ENCODE measurements around the gene ARHGAP45.
A peak's percentile ranks its signal among the peaks of the same experiment; 100 is the strongest.

Gene ARHGAP45

GRCh38 chr19:1072371-1073015 is 5.5 kb downstream of the ARHGAP45 start:
- Histone ChIP-seq H3K9ac (ENCODE audit: low read length in 5 of 5) (no peak overlapping the region), H3K27ac (ENCODE audit: low read depth, low read length) (no peak overlapping the region), H3K4me1 (ENCODE audit: control insufficient read depth in 5 of 5, insufficient read depth in 5 of 5, low read length in 5 of 5) (peaks cover 0 to 67% (median 40%) of the 10 kb centered on the region in 5 donors), H3K36me3 (ENCODE audit: control insufficient read depth in 5 of 5, insufficient read depth in 5 of 5, low read length in 5 of 5) (peaks cover 0 to 16% (median 0%) of the 10 kb centered on the region in 5 donors), H3K9me3 (ENCODE audit: control insufficient read depth in 5 of 5, low read length in 5 of 5) (no peaks in the 10 kb centered on the region), H3K27me3 (ENCODE audit: control insufficient read depth in 5 of 5, insufficient read depth in 4 of 5, low read length in 5 of 5) (peaks cover 0 to 20% (median 6%) of the 10 kb centered on the region in 5 donors), H3K4me3 (ENCODE audit: low read depth in 1 of 5, low read length in 5 of 5) (no peak overlapping the region)

GRCh38 chr19:1073063-1073955 is 6.3 kb downstream of the ARHGAP45 start:
- H3K4me3 ChIP-seq (ENCODE audit: low read depth in 1 of 5, low read length in 5 of 5), result no peak overlapping the region
- H3K9me3 ChIP-seq (ENCODE audit: control insufficient read depth in 5 of 5, low read length in 5 of 5), result no peaks in the 10 kb centered on the region
- H3K36me3 ChIP-seq (ENCODE audit: control insufficient read depth in 5 of 5, insufficient read depth in 5 of 5, low read length in 5 of 5), result peaks cover 0 to 19% (median 0%) of the 10 kb centered on the region in 5 donors
- H3K9ac ChIP-seq (ENCODE audit: low read length in 5 of 5), result no peak overlapping the region
- H3K27ac ChIP-seq (ENCODE audit: low read depth, low read length), result no peak overlapping the region
- H3K4me1 ChIP-seq (ENCODE audit: control insufficient read depth in 5 of 5, insufficient read depth in 5 of 5, low read length in 5 of 5), result peaks cover 0 to 68% (median 42%) of the 10 kb centered on the region in 5 donors
- peaks cover 0 to 12% (median 6%) of the 10 kb centered on the region in 5 donors for H3K27me3 ChIP-seq (ENCODE audit: control insufficient read depth in 5 of 5, insufficient read depth in 4 of 5, low read length in 5 of 5)

- Histone ChIP-seq H3K4me3 (ENCODE audit: low read depth in 1 of 5, low read length in 5 of 5) (peak overlapping the region in 1 of 5 donors; percentile 22), H3K36me3 (ENCODE audit: control insufficient read depth in 5 of 5, insufficient read depth in 5 of 5, low read length in 5 of 5) (peaks cover 0 to 19% (median 0%) of the 10 kb centered on the region in 5 donors), H3K27me3 (ENCODE audit: control insufficient read depth in 5 of 5, insufficient read depth in 4 of 5, low read length in 5 of 5) (peaks cover 0 to 6% (median 6%) of the 10 kb centered on the region in 5 donors), H3K9me3 (ENCODE audit: control insufficient read depth in 5 of 5, low read length in 5 of 5) (no peaks in the 10 kb centered on the region), H3K4me1 (ENCODE audit: control insufficient read depth in 5 of 5, insufficient read depth in 5 of 5, low read length in 5 of 5) (peaks cover 0 to 60% (median 37%) of the 10 kb centered on the region in 5 donors), H3K9ac (ENCODE audit: low read length in 5 of 5) (no peak overlapping the region), H3K27ac (ENCODE audit: low read depth, low read length) (no peak overlapping the region)
Observed at GRCh38 chr19:1073956-1074517, 7.1 kb downstream of the ARHGAP45 start.

GRCh38 chr19:1074544-1075283 is 7.7 kb downstream of the ARHGAP45 start:
- Histone ChIP-seq H3K27me3 (ENCODE audit: control insufficient read depth in 5 of 5, insufficient read depth in 4 of 5, low read length in 5 of 5) (peaks cover 0 to 6% (median 5%) of the 10 kb centered on the region in 5 donors), H3K27ac (ENCODE audit: low read depth, low read length) (no peak overlapping the region), H3K4me1 (ENCODE audit: control insufficient read depth in 5 of 5, insufficient read depth in 5 of 5, low read length in 5 of 5) (peaks cover 0 to 54% (median 30%) of the 10 kb centered on the region in 5 donors), H3K9ac (ENCODE audit: low read length in 5 of 5) (no peak overlapping the region), H3K4me3 (ENCODE audit: low read depth in 1 of 5, low read length in 5 of 5) (peak overlapping the region in 2 of 5 donors; percentile 49 to 52), H3K9me3 (ENCODE audit: control insufficient read depth in 5 of 5, low read length in 5 of 5) (no peaks in the 10 kb centered on the region), H3K36me3 (ENCODE audit: control insufficient read depth in 5 of 5, insufficient read depth in 5 of 5, low read length in 5 of 5) (peaks cover 0 to 22% (median 0%) of the 10 kb centered on the region in 5 donors)

DNA sequence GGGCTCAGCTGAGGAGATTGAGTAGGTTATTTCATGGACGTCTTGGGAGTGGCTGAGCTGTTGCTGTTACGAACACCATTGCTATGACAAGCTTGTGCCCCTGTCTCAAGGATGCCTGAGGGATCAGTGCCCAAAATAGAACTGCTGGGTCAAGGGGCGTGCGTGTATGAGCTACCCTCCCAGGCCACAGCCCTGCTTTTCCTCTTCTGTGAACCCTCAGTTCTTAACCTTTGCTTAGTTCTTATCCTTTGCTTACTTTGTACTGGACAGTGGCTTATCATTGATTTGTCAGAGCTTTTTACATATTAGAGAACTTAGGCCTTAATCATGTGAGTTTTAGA is 9.0 kb downstream of the ARHGAP45 start:
- H3K9me3 ChIP-seq (ENCODE audit: control insufficient read depth in 5 of 5, low read length in 5 of 5), result no peaks in the 10 kb centered on the region
- H3K27ac ChIP-seq (ENCODE audit: low read depth, low read length), result no peak overlapping the region
- peaks cover 0 to 34% (median 6%) of the 10 kb centered on the region in 5 donors for H3K36me3 ChIP-seq (ENCODE audit: control insufficient read depth in 5 of 5, insufficient read depth in 5 of 5, low read length in 5 of 5)
- no peak overlapping the region for H3K9ac ChIP-seq (ENCODE audit: low read length in 5 of 5)
- H3K4me3 ChIP-seq (ENCODE audit: low read depth in 1 of 5, low read length in 5 of 5), result peak overlapping the region in 1 of 5 donors; percentile 10
- H3K27me3 ChIP-seq (ENCODE audit: control insufficient read depth in 5 of 5, insufficient read depth in 4 of 5, low read length in 5 of 5), result peaks cover 0 to under 1% (median under 1%) of the 10 kb centered on the region in 5 donors
- peaks cover 0 to 46% (median 24%) of the 10 kb centered on the region in 5 donors for H3K4me1 ChIP-seq (ENCODE audit: control insufficient read depth in 5 of 5, insufficient read depth in 5 of 5, low read length in 5 of 5)

GRCh38 chr19:1076951-1077350 is 10.0 kb downstream of the ARHGAP45 start:
- H3K36me3 ChIP-seq (ENCODE audit: control insufficient read depth in 5 of 5, insufficient read depth in 5 of 5, low read length in 5 of 5), result peaks cover 0 to 34% (median 6%) of the 10 kb centered on the region in 5 donors
- H3K27me3 ChIP-seq (ENCODE audit: control insufficient read depth in 5 of 5, insufficient read depth in 4 of 5, low read length in 5 of 5), result no peaks in the 10 kb centered on the region
- peak overlapping the region in 1 of 5 donors; percentile 33 for H3K4me3 ChIP-seq (ENCODE audit: low read depth in 1 of 5, low read length in 5 of 5)
- H3K4me1 ChIP-seq (ENCODE audit: control insufficient read depth in 5 of 5, insufficient read depth in 5 of 5, low read length in 5 of 5), result peaks cover 0 to 48% (median 30%) of the 10 kb centered on the region in 5 donors
- H3K9ac ChIP-seq (ENCODE audit: low read length in 5 of 5), result no peak overlapping the region
- no peaks in the 10 kb centered on the region for H3K9me3 ChIP-seq (ENCODE audit: control insufficient read depth in 5 of 5, low read length in 5 of 5)
- no peak overlapping the region for H3K27ac ChIP-seq (ENCODE audit: low read depth, low read length)

DNA sequence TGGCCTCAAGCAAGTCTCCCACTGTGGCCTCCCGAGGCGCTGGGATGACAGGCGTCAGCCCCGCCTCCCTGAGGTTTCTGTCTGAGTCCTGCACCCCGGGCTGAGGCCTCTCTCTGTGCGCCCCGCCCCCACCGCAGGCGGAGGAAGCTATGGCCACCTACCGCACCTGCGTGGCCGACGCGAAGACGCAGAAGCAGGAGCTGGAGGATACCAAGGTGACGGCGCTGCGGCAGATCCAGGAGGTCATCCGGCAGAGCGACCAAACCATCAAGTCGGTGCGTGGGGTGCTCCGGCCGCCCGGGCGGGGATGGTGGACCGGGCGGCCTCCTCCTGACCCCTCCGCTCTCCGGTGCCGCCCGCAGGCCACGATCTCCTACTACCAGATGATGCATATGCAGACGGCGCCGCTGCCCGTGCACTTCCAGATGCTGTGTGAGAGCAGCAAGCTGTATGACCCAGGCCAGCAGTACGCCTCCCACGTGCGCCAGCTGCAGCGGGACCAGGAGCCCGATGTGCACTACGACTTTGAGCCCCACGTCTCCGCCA is 12.7 kb downstream of the ARHGAP45 start:
- peaks cover 0 to 41% (median 11%) of the 10 kb centered on the region in 5 donors for H3K36me3 ChIP-seq (ENCODE audit: control insufficient read depth in 5 of 5, insufficient read depth in 5 of 5, low read length in 5 of 5)
- H3K27ac ChIP-seq (ENCODE audit: low read depth, low read length), result no peak overlapping the region
- H3K27me3 ChIP-seq (ENCODE audit: control insufficient read depth in 5 of 5, insufficient read depth in 4 of 5, low read length in 5 of 5), result no peaks in the 10 kb centered on the region
- no peak overlapping the region for H3K9ac ChIP-seq (ENCODE audit: low read length in 5 of 5)
- H3K9me3 ChIP-seq (ENCODE audit: control insufficient read depth in 5 of 5, low read length in 5 of 5), result no peaks in the 10 kb centered on the region
- H3K4me3 ChIP-seq (ENCODE audit: low read depth in 1 of 5, low read length in 5 of 5), result no peak overlapping the region
- H3K4me1 ChIP-seq (ENCODE audit: control insufficient read depth in 5 of 5, insufficient read depth in 5 of 5, low read length in 5 of 5), result peaks cover 0 to 58% (median 37%) of the 10 kb centered on the region in 5 donors

- Histone ChIP-seq H3K27ac (ENCODE audit: low read depth, low read length) (no peak overlapping the region), H3K27me3 (ENCODE audit: control insufficient read depth in 5 of 5, insufficient read depth in 4 of 5, low read length in 5 of 5) (no peaks in the 10 kb centered on the region), H3K36me3 (ENCODE audit: control insufficient read depth in 5 of 5, insufficient read depth in 5 of 5, low read length in 5 of 5) (peaks cover 0 to 43% (median 11%) of the 10 kb centered on the region in 5 donors), H3K9ac (ENCODE audit: low read length in 5 of 5) (no peak overlapping the region), H3K4me1 (ENCODE audit: control insufficient read depth in 5 of 5, insufficient read depth in 5 of 5, low read length in 5 of 5) (peaks cover 0 to 52% (median 33%) of the 10 kb centered on the region in 5 donors), H3K4me3 (ENCODE audit: low read depth in 1 of 5, low read length in 5 of 5) (no peak overlapping the region), H3K9me3 (ENCODE audit: control insufficient read depth in 5 of 5, low read length in 5 of 5) (no peaks in the 10 kb centered on the region)
Observed at GRCh38 chr19:1080360-1081161, 13.6 kb downstream of the ARHGAP45 start.

All from subcutaneous abdominal adipose tissue (tissue), 5 donors.